HEK293 (cell line): Measurements from ENCODE around the gene ARMC10.

Source experiments
- TCF7L2 ChIP-seq: IDR thresholded peaks from 2 replicates; pipeline ENCODE4 v1.6.1; 2011; ENCODE audit warnings: low read depth, mild to moderate bottlenecking, inconsistent platforms, low read length, moderate library complexity, borderline replicate concordance
- ZBTB21 ChIP-seq: fragments of 450-650 bp; formaldehyde crosslinking; IDR thresholded peaks from 2 replicates; pipeline ENCODE4 v1.5.1; 2017; ENCODE audit warnings: missing biosample characterization, missing genetic modification characterization
- ZNF423 ChIP-seq: fragments of 450-650 bp; formaldehyde crosslinking; IDR thresholded peaks from 2 replicates; pipeline ENCODE4 v1.5.1; 2016; ENCODE audit warnings: missing biosample characterization, missing genetic modification characterization
- TF ChIP-seq, protein P1 (sequence below): fragments of 450-650 bp; formaldehyde crosslinking; IDR thresholded peaks from 2 replicates; pipeline ENCODE4 v1.5.1; 2016; ENCODE audit warnings: missing biosample characterization, missing genetic modification characterization

DNA sequence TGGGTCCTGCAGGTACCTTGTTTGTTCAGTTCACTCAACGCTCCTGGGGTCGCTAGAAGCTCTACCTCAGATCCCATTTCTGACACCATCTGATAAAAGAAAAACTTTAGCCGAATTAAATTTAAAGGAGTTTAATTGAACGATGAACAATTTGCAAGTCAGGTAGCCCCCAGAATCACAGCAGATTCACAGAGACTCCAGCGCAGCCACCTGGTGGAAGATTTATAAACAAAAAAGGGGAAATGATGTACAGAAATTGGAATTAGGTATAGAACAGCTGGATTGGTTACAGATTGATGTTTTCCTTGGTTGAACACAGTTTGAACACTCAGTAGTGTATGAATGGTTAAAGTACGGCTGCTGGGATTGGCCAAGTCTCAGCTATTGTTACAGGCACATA, 23.4 kb upstream of the ARMC10 start:
- TF ChIP-seq ZNF423 = no peak
- TF ChIP-seq TCF7L2 = no peak
- TF ChIP-seq, protein P1, sequence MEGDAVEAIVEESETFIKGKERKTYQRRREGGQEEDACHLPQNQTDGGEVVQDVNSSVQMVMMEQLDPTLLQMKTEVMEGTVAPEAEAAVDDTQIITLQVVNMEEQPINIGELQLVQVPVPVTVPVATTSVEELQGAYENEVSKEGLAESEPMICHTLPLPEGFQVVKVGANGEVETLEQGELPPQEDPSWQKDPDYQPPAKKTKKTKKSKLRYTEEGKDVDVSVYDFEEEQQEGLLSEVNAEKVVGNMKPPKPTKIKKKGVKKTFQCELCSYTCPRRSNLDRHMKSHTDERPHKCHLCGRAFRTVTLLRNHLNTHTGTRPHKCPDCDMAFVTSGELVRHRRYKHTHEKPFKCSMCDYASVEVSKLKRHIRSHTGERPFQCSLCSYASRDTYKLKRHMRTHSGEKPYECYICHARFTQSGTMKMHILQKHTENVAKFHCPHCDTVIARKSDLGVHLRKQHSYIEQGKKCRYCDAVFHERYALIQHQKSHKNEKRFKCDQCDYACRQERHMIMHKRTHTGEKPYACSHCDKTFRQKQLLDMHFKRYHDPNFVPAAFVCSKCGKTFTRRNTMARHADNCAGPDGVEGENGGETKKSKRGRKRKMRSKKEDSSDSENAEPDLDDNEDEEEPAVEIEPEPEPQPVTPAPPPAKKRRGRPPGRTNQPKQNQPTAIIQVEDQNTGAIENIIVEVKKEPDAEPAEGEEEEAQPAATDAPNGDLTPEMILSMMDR (tag by site-specific recombination) = no peak
- no peak for TF ChIP-seq ZBTB21
